HepG2 (cell line): ENCODE measurements around the gene ARHGEF11. TPM values are rescaled to one million over a fixed set of nuclear protein-coding genes. Genes with fewer than 3 reads are reported as not detected.

Source experiments
- ATAC-seq: fragments of 200-7000 bp; cut with Tn5 transposase; 3 replicates; pipeline ENCODE4 v1.9.1; 2020; ENCODE audit warnings: mild to moderate bottlenecking, moderate library complexity
- BruUV-seq: library from RNA; stranded (reverse); fragments of 400-500 nt; replicated peaks from 2 replicates; lab custom pipeline; 2021; lab: Mats Ljungman, UMichigan
- CTCF ChIA-PET: fragments of 300-600 bp; formaldehyde crosslinking; extraction: SDS; loops from one replicate; lab custom pipeline; 2021; ENCODE audit warnings: low total read pairs, inconsistent platforms, low intra/inter-chr PET ratio; lab: Yijun Ruan, JAX
- POLR2A ChIA-PET: fragments of 350-600 bp; sonication (Branson Sonifier 250); formaldehyde crosslinking; loops from one replicate; lab custom pipeline; 2020; ENCODE audit warnings: antibody characterized with exemption, inconsistent platforms; lab: Yijun Ruan, JAX
- DNase-seq: peaks from one replicate; pipeline ENCODE4 v3.0.0-alpha.2; 2015; ENCODE audit warnings: low spot score
- FAIRE-seq: peaks from 3 replicates; lab custom pipeline; 2011; peaks lifted over from hg19 to GRCh38; lab: Jason Lieb, UNC
- H2AFZ ChIP-seq: one replicate; pipeline ENCODE4 v1.6.1; 2011; ENCODE audit warnings: low read length, inconsistent platforms
- H3K27ac ChIP-seq: fragments of 300-600 bp; 3 replicates; pipeline ENCODE4 v1.8.0; 2011; ENCODE audit warnings: mixed run types, mild to moderate bottlenecking, mixed read lengths, low read length, inconsistent platforms; ENCODE audit not compliant: insufficient read depth; ENCODE audit errors: extremely low read length
- H3K27me3 ChIP-seq, 2 experiments: fragments of 200-600 bp in 1 of 2; 2 replicates in 1 of 2; 3 replicates in 1 of 2; pipeline versions ENCODE4 v1.6.0 to v1.8.0; 2011; ENCODE audit warnings: low read length in 2 of 2, mild to moderate bottlenecking in 2 of 2, moderate library complexity in 2 of 2, inconsistent platforms in 1 of 2; ENCODE audit not compliant: insufficient read depth in 2 of 2, control insufficient read depth in 1 of 2
- H3K36me3 ChIP-seq, 2 experiments: fragments of 200-600 bp in 1 of 2; replicated peaks in 1 of 2; 2 replicates in 1 of 2; 3 replicates in 1 of 2; pipeline versions ENCODE4 v1.5.1 to v1.8.0; 2011; ENCODE audit warnings: low read length in 2 of 2, inconsistent platforms in 1 of 2; ENCODE audit not compliant: insufficient read depth in 2 of 2, control insufficient read depth in 1 of 2
- H3K4me1 ChIP-seq: 2 replicates; pipeline ENCODE4 v1.5.1; 2012; ENCODE audit warnings: low read length, inconsistent platforms; ENCODE audit not compliant: insufficient read depth
- H3K4me2 ChIP-seq: 2 replicates; pipeline ENCODE4 v1.6.0; 2011; ENCODE audit warnings: low read depth, low read length, inconsistent platforms
- H3K4me3 ChIP-seq, 3 experiments: fragments of 200-600 bp in 1 of 3; sonication (generic), shearing (Covaris generic) in 1 of 3; replicated peaks in 1 of 3; 2 replicates each; pipeline ENCODE4 v1.5.1; 2011 to 2016; ENCODE audit warnings: low read length in 3 of 3, inconsistent platforms in 2 of 3, low read depth in 2 of 3, mild to moderate bottlenecking in 2 of 3, control low read depth in 1 of 3, mixed read lengths in 1 of 3; ENCODE audit not compliant: insufficient read depth in 1 of 3
- H3K79me2 ChIP-seq: one replicate; pipeline ENCODE4 v1.6.1; 2011; ENCODE audit warnings: low read length, inconsistent platforms; ENCODE audit not compliant: insufficient read depth
- H3K9ac ChIP-seq: 2 replicates; pipeline ENCODE4 v1.6.0; 2011; ENCODE audit warnings: mild to moderate bottlenecking, low read depth, low read length, inconsistent platforms; ENCODE audit not compliant: insufficient read depth
- H3K9me3 ChIP-seq: 2 replicates; pipeline ENCODE4 v1.5.1; 2012; ENCODE audit warnings: mild to moderate bottlenecking, low read length
- H4K20me1 ChIP-seq: 2 replicates; pipeline ENCODE4 v1.6.0; 2011; ENCODE audit warnings: inconsistent platforms, mild to moderate bottlenecking, low read length, moderate library complexity; ENCODE audit not compliant: insufficient read depth
- BRF2 ChIP-seq: sonication (generic); formaldehyde crosslinking; IDR thresholded peaks from 2 replicates; pipeline ENCODE4 v1.8.1; 2022; ENCODE audit warnings: mild to moderate bottlenecking, missing genetic modification reagents
- FOXO1 ChIP-seq: sonication (generic); formaldehyde crosslinking; IDR thresholded peaks from 2 replicates; pipeline ENCODE4 v1.4.0; 2020; ENCODE audit warnings: missing genetic modification reagents
- FOXP4 ChIP-seq: sonication (generic); formaldehyde crosslinking; IDR thresholded peaks from 2 replicates; pipeline ENCODE4 v1.4.0; 2020; ENCODE audit warnings: missing genetic modification reagents
- IRF1 ChIP-seq: sonication (generic); formaldehyde crosslinking; IDR thresholded peaks from 2 replicates; pipeline ENCODE4 v1.4.0; 2020; ENCODE audit warnings: low read depth, mild to moderate bottlenecking, missing genetic modification reagents
- KDM5A ChIP-seq: fragments of 200-600 bp; sonication (generic); IDR thresholded peaks from 2 replicates; pipeline ENCODE4 v1.7.0; 2018; ENCODE audit warnings: antibody characterized with exemption, mild to moderate bottlenecking, low read length, borderline replicate concordance
- POLR2AphosphoS5 ChIP-seq: IDR thresholded peaks from 2 replicates; pipeline ENCODE4 v1.6.1; 2012; ENCODE audit warnings: low read depth, low read length
- SATB2 ChIP-seq: sonication (generic); formaldehyde crosslinking; IDR thresholded peaks from 2 replicates; pipeline ENCODE4 v1.5.0; 2020; ENCODE audit warnings: missing genetic modification reagents
- ZBTB43 ChIP-seq: sonication (generic); formaldehyde crosslinking; conservative IDR thresholded peaks from 2 replicates; pipeline ENCODE4 v1.4.0; 2020; ENCODE audit warnings: missing genetic modification reagents
- ZNF235 ChIP-seq: sonication (generic); formaldehyde crosslinking; IDR thresholded peaks from 2 replicates; pipeline ENCODE4 v1.8.1; 2023; ENCODE audit warnings: mild to moderate bottlenecking, missing genetic modification reagents, borderline replicate concordance
- ZNF432 ChIP-seq: sonication (generic); formaldehyde crosslinking; IDR thresholded peaks from 2 replicates; pipeline ENCODE4 v1.5.0; 2020; ENCODE audit warnings: missing genetic modification reagents, mild to moderate bottlenecking, borderline replicate concordance
- WGBS: methylation state at CpG from one replicate; pipeline ENCODE4 v1.1.6; 2017; ENCODE audit warnings: low lambda C conversion rate; 5-methylcytosine and 5-hydroxymethylcytosine counted together
- in situ Hi-C: cut with HindIII; loops from 2 replicates; pipeline ENCODE4 v1.10.0; 2017; ENCODE audit warnings: low pct_unique_long_range_greater_than_20kb; ENCODE audit not compliant: extremely low pct_ligation_motif_present
- intact Hi-C: fragments of 100-400 bp; cut with micrococcal nuclease; formaldehyde crosslinking; loops from one replicate; pipeline ENCODE4 v1.10.0; 2022; ENCODE audit not compliant: unreplicated experiment
- polyA plus RNA-seq, 8 experiments: library from polyadenylated mRNA; depleted of rRNA in 3 of 8; stranded (reverse) in 7 of 8; unstranded in 1 of 8; fragments of >200 nt; fragmentation: Illumina TruSeq in 4 of 8; extraction: Trizol in 4 of 8; gene quantifications; 2 replicates each; pipeline versions ENCODE4 v1.2.1 to v1.2.3, GENCODE V29; 2011 to 2016; ENCODE audit warnings: low read depth in 4 of 8, missing spikeins in 1 of 8, mixed read lengths in 1 of 8; ENCODE audit not compliant: insufficient read depth in 1 of 8
- total RNA-seq, 5 experiments: library from RNA; depleted of rRNA; stranded (reverse); fragments of >200 nt; fragmentation: Illumina TruSeq; extraction: Trizol; gene quantifications; 2 replicates each; pipeline ENCODE4 v1.2.3, GENCODE V29; 2016; ENCODE audit warnings: low read depth in 1 of 5

ARHGEF11 gene
- total and polyA plus RNA-seq, 2 of the 13 experiments (the other 11 are each of a cell fraction or from before 2014, with no cell fraction given) = 16.5 to 21.2 TPM

- TF ChIP-seq IRF1 (CRISPR knock-in tag) (no peak), ZBTB43 (CRISPR knock-in tag) (no peak), BRF2 (no peak), FOXO1 (CRISPR knock-in tag) (no peak), SATB2 (no peak), ZNF235 (no peak), KDM5A (no peak)
Measured at GRCh38 chr1:156936721-156937220, 108.8 kb downstream of the ARHGEF11 start (continued).

- no TSS peak for BruUV-seq
- Histone ChIP-seq H4K20me1 (no peaks in the 10 kb centered on the region), H2AFZ (no peak overlapping the region), H3K9ac (no peak overlapping the region), H3K79me2 (no peaks in the 10 kb centered on the region), H3K4me2 (no peak overlapping the region), H3K27ac (no peak overlapping the region), H3K4me1 (peaks cover 8% of the 10 kb centered on the region), H3K27me3 (0 out of 5 replicates have a peak, but pooled peaks cover 0 to under 1% of the 10 kb centered on the region in 2 experiments), H3K4me3 (no peak overlapping the region), H3K36me3 (peaks cover 6 to 18% of the 10 kb centered on the region in 2 experiments; a peak in 3 of 5 replicates), H3K9me3 (no peaks in the 10 kb centered on the region)
- TF ChIP-seq ZNF432 (CRISPR knock-in tag) (no peak), POLR2AphosphoS5 (no peak), FOXP4 (no peak)
- 96% methylated on average over 3 of the region's 5 CpGs for WGBS
- DNase-seq = no peak
- in situ Hi-C loops (no loop called here), intact Hi-C loops (no loop called here)
- ChIA-PET CTCF (no interaction called here), POLR2A (no interaction called here)
- no peak for FAIRE-seq
- ATAC-seq = no peak
Measured at GRCh38 chr1:156936191-156936590, 109.4 kb downstream of the ARHGEF11 start.
